T-cell (primary cell): ENCODE measurements around the gene SMARCC1. TPM values are rescaled to one million over a fixed set of nuclear protein-coding genes. Genes with fewer than 3 reads are reported as not detected.

Source experiments
- ATAC-seq, 4 experiments: fragments of 200-7000 bp in 3 of 4; fragments of 150-1000 bp in 1 of 4; cut with Tn5 transposase; replicated peaks in 1 of 4; 1 replicate in 3 of 4; 2 replicates in 1 of 4; pipeline ENCODE4 v1.10.0; 2021; ENCODE audit warnings: moderate library complexity in 3 of 4, mild to moderate bottlenecking in 2 of 4, moderate number of reproducible peaks in 1 of 4
- CTCF ChIA-PET, 2 donors: fragments of 300-600 bp; sonication (Branson Sonifier 250); formaldehyde crosslinking; loops; one replicate each; lab custom pipeline; 2022; ENCODE audit warnings: antibody characterized with exemption in 2 of 2; lab: Charles Lee
- POLR2A ChIA-PET, 2 donors: fragments of 300-600 bp; sonication (Branson Sonifier 250); formaldehyde crosslinking; loops; one replicate each; lab custom pipeline; 2022; ENCODE audit warnings: antibody characterized with exemption in 2 of 2; lab: Charles Lee
- DNase-seq, 35 experiments: peaks; one replicate each; pipeline versions ENCODE4 v3.0.0 to v3.0.0-alpha.2; 2013 to 2023
- H3K27ac ChIP-seq: one replicate; pipeline ENCODE4 v1.5.1; 2013; ENCODE audit warnings: low read length
- H3K27me3 ChIP-seq, 2 experiments: replicated peaks in 1 of 2; 1 replicate in 1 of 2; 2 replicates in 1 of 2; pipeline versions ENCODE4 v1.6.1 to v1.7.0; 2013; ENCODE audit warnings: low read length in 1 of 2, mixed read lengths in 1 of 2; ENCODE audit not compliant: control insufficient read depth in 2 of 2, insufficient read depth in 2 of 2; ENCODE audit errors: extremely low read depth in 1 of 2
- H3K36me3 ChIP-seq, 2 donors: 1 replicate in 1 of 2; 2 replicates in 1 of 2; pipeline versions ENCODE4 v1.6.1 to v1.7.0; 2013; ENCODE audit warnings: low read length in 1 of 2; ENCODE audit not compliant: control insufficient read depth in 2 of 2, insufficient read depth in 1 of 2; ENCODE audit errors: extremely low read depth in 1 of 2
- H3K4me1 ChIP-seq, 2 experiments: 1 replicate in 1 of 2; 2 replicates in 1 of 2; pipeline versions ENCODE4 v1.6.1 to v1.7.0; 2013; ENCODE audit warnings: low read length in 2 of 2, mixed read lengths in 1 of 2; ENCODE audit not compliant: insufficient read depth in 2 of 2, control insufficient read depth in 1 of 2; ENCODE audit errors: extremely low read depth in 1 of 2
- H3K4me3 ChIP-seq, 2 donors: 1 replicate in 1 of 2; 2 replicates in 1 of 2; pipeline versions ENCODE4 v1.5.1 to v1.7.0; 2013; ENCODE audit warnings: mild to moderate bottlenecking in 2 of 2, low read length in 1 of 2, moderate library complexity in 1 of 2; ENCODE audit not compliant: control insufficient read depth in 1 of 2; ENCODE audit errors: extremely low read depth in 1 of 2
- H3K9me3 ChIP-seq: 2 replicates; pipeline ENCODE4 v1.7.0; 2013
- H3K27ac Mint-ChIP-seq, 2 donors: one replicate each; pipeline ENCODE4 v1.8.0; 2020 to 2021; ENCODE audit warnings: mild to moderate bottlenecking in 2 of 2, mixed read lengths in 2 of 2
- H3K27me3 Mint-ChIP-seq, 2 donors: one replicate each; pipeline ENCODE4 v1.8.0; 2021 to 2022; ENCODE audit warnings: mixed read lengths in 2 of 2
- H3K36me3 Mint-ChIP-seq: one replicate; pipeline ENCODE4 v1.8.0; 2021; ENCODE audit warnings: mixed read lengths
- H3K4me1 Mint-ChIP-seq, 3 donors: one replicate each; pipeline ENCODE4 v1.8.0; 2020 to 2022; ENCODE audit warnings: mixed read lengths in 3 of 3, mild to moderate bottlenecking in 1 of 3
- H3K4me3 Mint-ChIP-seq, 3 donors: one replicate each; pipeline ENCODE4 v1.8.0; 2020 to 2022; ENCODE audit warnings: mild to moderate bottlenecking in 3 of 3, mixed read lengths in 3 of 3, moderate library complexity in 3 of 3
- H3K9me3 Mint-ChIP-seq, 3 donors: one replicate each; pipeline ENCODE4 v1.8.0; 2020 to 2022; ENCODE audit warnings: mixed read lengths in 3 of 3
- WGBS: methylation state at CpG from one replicate; pipeline ENCODE4 v1.1.5; 2013; ENCODE audit warnings: missing lambda C conversion rate; ENCODE audit not compliant: insufficient coverage; 5-methylcytosine and 5-hydroxymethylcytosine counted together
- total RNA-seq, 35 experiments: library from RNA in 6 of 35; stranded (reverse) in 6 of 35; fragments of 120-200 nt in 1 of 35; gene quantifications; one replicate each; pipeline versions ENCODE4 v1.2.1 to v1.2.4 and lab custom pipeline; 2013 to 2026

The SMARCC1 gene
- total RNA-seq, 5 donors from 2014 or later (not counting 1 experiment from before 2014, with no cell fraction given) = 88.9 to 99.3 (median 92.4) TPM

DNA sequence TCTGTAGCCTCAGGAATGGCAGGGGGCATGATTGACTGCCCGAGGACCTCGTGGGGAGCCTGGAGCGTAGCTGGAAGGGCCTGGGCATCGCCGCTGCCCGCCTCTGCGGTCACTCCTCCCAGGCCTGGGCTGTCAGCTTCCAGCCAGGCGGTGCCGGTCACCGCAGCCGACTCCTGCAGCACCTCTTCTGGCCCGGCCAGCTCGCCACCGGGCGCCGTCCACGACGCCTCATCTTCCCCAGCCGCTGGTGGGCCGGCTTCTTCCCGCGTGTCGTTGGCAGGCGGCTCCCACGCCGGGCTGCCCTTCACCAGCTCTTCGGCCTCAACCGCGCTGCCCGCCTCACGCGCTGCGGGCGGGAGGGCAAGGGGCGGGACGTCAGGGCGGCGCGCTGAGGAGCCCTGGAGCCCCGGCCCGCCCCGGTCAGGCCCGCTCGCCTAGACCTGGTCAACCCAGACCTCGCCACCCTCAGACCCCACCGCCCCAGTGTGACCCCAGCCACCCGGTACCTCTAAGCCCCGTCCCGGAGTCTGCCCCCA is 204.0 kb downstream of the SMARCC1 start:
- peak overlapping the region; percentile 59 to 65 (median 60) for H3K4me3 Mint-ChIP-seq
- Histone ChIP-seq H3K4me3 (peak overlapping the region; percentile 27 to 53), H3K36me3 (no peaks in the 10 kb centered on the region), H3K27ac (no peak overlapping the region), H3K9me3 (no peaks in the 10 kb centered on the region), H3K27me3 (peaks cover 8 to 40% of the 10 kb centered on the region in 2 experiments), H3K4me1 (peaks cover 0 to 17% of the 10 kb centered on the region in 2 experiments)
- 8% methylated on average over 44 of the region's 49 CpGs for WGBS
- no peak for DNase-seq
- H3K9me3 Mint-ChIP-seq = no peaks in the 10 kb centered on the region
- POLR2A ChIA-PET = no interaction called here
- H3K27me3 Mint-ChIP-seq = peaks cover 8 to 25% of the 10 kb centered on the region in 2 donors
- H3K36me3 Mint-ChIP-seq = no peaks in the 10 kb centered on the region
- H3K27ac Mint-ChIP-seq = no peak overlapping the region
- peak in 3 of 4 experiments; percentile 11 to 25 (median 23) for ATAC-seq
- CTCF ChIA-PET = no interaction called here
- H3K4me1 Mint-ChIP-seq = peaks cover 0 to 2% (median 0%) of the 10 kb centered on the region in 3 donors

DNA sequence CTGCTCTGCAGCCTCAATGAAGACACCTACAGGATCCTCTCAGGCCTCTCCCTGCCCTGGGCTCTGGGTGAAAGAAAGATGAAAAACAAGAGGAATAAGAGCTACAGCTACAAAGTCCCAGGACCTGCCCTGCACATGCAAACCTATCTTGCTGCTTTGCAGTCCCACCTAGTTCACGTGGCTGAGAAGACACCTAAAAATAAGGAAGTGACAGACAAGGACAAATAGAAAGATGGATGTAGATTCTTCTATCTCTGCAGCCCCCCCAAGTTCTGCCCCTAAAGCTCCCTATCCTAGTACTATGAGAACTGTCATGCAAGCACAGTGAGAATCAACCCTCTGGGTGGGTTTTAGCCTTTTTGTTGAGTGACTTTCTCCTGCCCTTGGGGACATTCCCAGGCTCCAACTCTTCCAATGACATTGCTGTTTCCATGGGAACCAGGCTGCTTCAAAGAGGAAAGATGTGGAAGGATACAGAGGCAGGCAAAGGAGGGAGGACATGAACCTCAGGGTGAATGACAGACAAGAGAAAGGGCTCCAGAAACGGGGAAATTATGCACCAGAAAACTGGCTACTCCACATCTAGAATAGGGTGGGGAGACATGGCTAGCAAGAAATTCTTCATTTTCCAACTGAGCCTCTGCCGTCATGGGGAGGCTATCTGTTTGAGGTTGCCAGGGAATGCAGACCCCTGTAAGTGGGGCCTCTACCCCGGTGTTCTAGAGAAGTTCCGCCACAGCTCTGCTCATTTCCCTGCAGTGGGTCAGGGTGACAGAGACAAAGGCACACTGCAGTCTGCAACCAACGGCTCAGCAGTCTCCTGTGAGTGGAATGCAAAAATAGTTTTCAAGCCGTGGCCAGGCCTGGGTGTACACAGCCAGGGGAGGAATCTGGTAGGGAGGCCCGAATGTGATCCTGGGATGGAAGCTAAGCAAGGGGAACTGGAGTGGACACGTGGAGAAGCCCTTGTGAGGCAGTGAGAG is 208.2 kb downstream of the SMARCC1 start:
- no peaks in the 10 kb centered on the region for H3K36me3 ChIP-seq
- Mint-ChIP-seq H3K36me3 (no peaks in the 10 kb centered on the region), H3K27me3 (peaks cover 11 to 30% of the 10 kb centered on the region in 2 donors), H3K9me3 (no peaks in the 10 kb centered on the region), H3K4me1 (no peaks in the 10 kb centered on the region), H3K4me3 (no peak overlapping the region), H3K27ac (no peak overlapping the region)
- ChIA-PET CTCF (no interaction called here), POLR2A (no interaction called here)
- no peak overlapping the region for H3K27ac ChIP-seq
- no peak for DNase-seq
- H3K4me1 ChIP-seq = peaks cover 0 to 9% of the 10 kb centered on the region in 2 experiments
- WGBS = 83% methylated on average over 6 of the region's 9 CpGs
- H3K9me3 ChIP-seq = no peaks in the 10 kb centered on the region
- H3K4me3 ChIP-seq = no peak overlapping the region
- peaks cover 0 to 32% of the 10 kb centered on the region in 2 experiments for H3K27me3 ChIP-seq
- no peak for ATAC-seq

DNA sequence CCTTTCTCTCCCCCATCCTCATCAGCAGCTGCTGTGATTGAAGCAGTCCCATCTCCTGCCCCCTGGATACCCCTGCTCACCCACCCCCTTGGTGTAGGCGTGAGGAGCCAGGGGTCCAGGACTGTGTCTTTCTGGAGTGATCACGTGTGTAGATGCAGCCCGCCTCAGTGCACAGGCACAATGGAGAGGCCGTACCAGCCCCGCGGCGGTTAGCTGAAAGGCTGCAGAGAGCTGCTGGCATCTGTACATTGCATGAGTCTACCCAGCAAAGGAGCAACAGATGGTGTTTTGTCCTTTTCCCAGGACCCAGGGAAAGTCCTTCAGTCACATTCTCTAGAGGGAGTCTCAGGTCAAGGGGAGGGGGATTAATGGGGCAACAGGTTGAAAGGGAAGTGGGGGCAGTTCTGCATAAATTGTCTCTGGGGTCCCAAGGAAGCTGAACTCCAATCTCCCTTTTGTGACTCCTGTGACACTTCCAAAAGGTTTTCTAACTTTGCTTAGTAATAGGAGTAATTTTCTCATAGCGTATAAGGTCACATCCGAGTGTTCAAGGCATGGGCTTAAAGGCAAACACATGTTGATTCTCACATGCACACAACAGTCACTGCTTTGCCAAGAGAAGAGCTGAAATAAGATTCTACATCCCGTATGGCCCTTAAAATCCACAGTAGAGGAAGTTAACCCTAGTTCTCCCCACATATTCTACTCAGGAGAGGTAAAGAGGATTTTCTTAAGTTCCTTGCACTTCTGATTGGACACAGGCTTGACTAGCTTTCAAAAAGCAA is 210.1 kb downstream of the SMARCC1 start:
- no peak for DNase-seq
- H3K9me3 Mint-ChIP-seq = no peaks in the 10 kb centered on the region
- no peak for ATAC-seq
- no peak overlapping the region for H3K4me3 Mint-ChIP-seq
- CTCF ChIA-PET = no interaction called here
- H3K27ac Mint-ChIP-seq = no peak overlapping the region
- H3K27me3 ChIP-seq = peaks cover 0 to 22% of the 10 kb centered on the region in 2 experiments
- H3K4me3 ChIP-seq = no peak overlapping the region
- peaks cover 11 to 26% of the 10 kb centered on the region in 2 donors for H3K27me3 Mint-ChIP-seq
- H3K36me3 Mint-ChIP-seq = no peaks in the 10 kb centered on the region
- no peaks in the 10 kb centered on the region for H3K9me3 ChIP-seq
- POLR2A ChIA-PET = no interaction called here
- no peaks in the 10 kb centered on the region for H3K36me3 ChIP-seq
- 83% methylated on average over 2 of the region's 10 CpGs for WGBS
- H3K4me1 ChIP-seq = no peaks in the 10 kb centered on the region
- no peaks in the 10 kb centered on the region for H3K4me1 Mint-ChIP-seq
- H3K27ac ChIP-seq = no peak overlapping the region

DNA sequence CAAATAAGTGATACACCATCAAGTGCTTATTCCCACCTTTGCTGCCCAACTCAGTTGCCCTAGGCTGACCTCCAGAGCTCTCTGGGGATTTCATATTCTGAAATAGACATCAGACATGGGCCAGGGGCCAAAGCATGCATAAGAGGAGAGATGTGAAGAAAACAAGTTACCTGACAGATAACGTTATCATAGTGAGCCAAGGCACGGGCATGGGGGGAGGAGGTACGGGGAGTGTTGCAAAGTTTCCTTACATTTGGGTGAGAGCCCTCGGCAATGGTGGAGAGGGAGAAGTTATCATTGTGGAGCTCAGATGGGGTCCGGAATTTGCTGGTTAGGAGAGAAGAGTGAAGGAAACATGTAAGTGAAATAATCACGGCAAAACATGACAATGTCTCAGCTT is 212.8 kb downstream of the SMARCC1 start:
- ATAC-seq = no peak
- no peaks in the 10 kb centered on the region for H3K4me1 ChIP-seq
- peaks cover 0 to 12% of the 10 kb centered on the region in 2 experiments for H3K27me3 ChIP-seq
- H3K4me3 Mint-ChIP-seq = no peak overlapping the region
- no peaks in the 10 kb centered on the region for H3K36me3 Mint-ChIP-seq
- POLR2A ChIA-PET = no interaction called here
- H3K27me3 Mint-ChIP-seq = peaks cover 14 to 18% of the 10 kb centered on the region in 2 donors
- DNase-seq = no peak
- 93% methylated on average over 6 of the region's 6 CpGs for WGBS
- no peak overlapping the region for H3K4me3 ChIP-seq
- no peaks in the 10 kb centered on the region for H3K9me3 Mint-ChIP-seq
- no peaks in the 10 kb centered on the region for H3K36me3 ChIP-seq
- H3K9me3 ChIP-seq = no peaks in the 10 kb centered on the region
- no peak overlapping the region for H3K27ac ChIP-seq
- H3K27ac Mint-ChIP-seq = no peak overlapping the region
- CTCF ChIA-PET = no interaction called here
- H3K4me1 Mint-ChIP-seq = no peaks in the 10 kb centered on the region

DNA sequence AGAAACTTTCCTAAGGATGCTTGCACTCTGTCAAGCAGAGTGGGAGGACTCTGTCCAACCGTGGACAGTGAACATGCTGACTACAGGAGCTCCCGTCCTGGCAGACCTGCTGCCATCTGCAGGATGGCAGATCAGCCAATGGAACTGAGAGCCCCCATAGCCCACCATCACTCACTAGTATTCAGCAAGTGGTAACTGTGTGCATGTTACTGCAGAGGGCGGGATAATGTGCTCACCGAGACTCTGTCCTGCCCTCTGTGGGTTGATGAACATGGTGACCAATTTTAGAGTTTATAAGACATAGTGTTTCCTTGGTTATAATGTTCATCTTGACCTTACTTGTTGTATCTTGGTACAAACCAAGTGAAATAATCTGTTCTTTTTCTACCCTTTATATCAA is 214.5 kb downstream of the SMARCC1 start:
- WGBS = no CpG with 5 or more reads among the region's 4 CpGs
- no peaks in the 10 kb centered on the region for H3K9me3 Mint-ChIP-seq
- ChIA-PET POLR2A (no interaction called here), CTCF (no interaction called here)
- Histone ChIP-seq H3K36me3 (no peaks in the 10 kb centered on the region), H3K27me3 (peaks cover 0 to 4% of the 10 kb centered on the region in 2 experiments), H3K27ac (no peak overlapping the region), H3K4me3 (no peak overlapping the region), H3K9me3 (no peaks in the 10 kb centered on the region), H3K4me1 (no peaks in the 10 kb centered on the region)
- DNase-seq (no peak), ATAC-seq (no peak)
- peaks cover 8 to 10% of the 10 kb centered on the region in 2 donors for H3K27me3 Mint-ChIP-seq
- no peaks in the 10 kb centered on the region for H3K36me3 Mint-ChIP-seq
- no peak overlapping the region for H3K4me3 Mint-ChIP-seq
- H3K27ac Mint-ChIP-seq = no peak overlapping the region
- no peaks in the 10 kb centered on the region for H3K4me1 Mint-ChIP-seq

DNA sequence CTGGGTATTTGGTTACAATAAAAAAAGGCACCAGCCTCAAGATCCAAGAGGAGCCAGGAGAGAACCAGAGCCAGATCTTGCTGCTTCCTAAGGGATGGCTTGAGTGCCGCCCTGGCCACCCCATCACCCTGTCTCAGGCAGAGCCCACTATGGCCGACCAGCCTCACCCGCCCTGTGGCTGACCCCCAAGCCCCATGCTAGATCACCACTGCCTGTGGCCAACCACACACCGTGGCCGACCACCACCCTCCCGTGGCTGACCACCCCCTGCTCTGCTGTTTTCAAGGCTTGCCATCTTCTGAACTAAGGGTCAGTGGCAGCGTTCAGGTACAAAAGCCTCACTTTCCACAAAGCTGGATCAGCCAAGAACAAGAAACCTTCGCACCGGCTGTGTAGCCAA is 215.0 kb downstream of the SMARCC1 start:
- H3K4me3 Mint-ChIP-seq = no peak overlapping the region
- H3K27ac Mint-ChIP-seq = no peak overlapping the region

More for the DNA sequence above, 215.0 kb downstream of the SMARCC1 start:
- no peak for ATAC-seq
- no peaks in the 10 kb centered on the region for H3K9me3 ChIP-seq
- WGBS = 81% methylated on average over 7 of the region's 9 CpGs
- ChIA-PET POLR2A (no interaction called here), CTCF (no interaction called here)
- H3K27ac ChIP-seq = no peak overlapping the region
- DNase-seq = no peak
- H3K4me1 ChIP-seq = no peaks in the 10 kb centered on the region
- H3K36me3 ChIP-seq = no peaks in the 10 kb centered on the region
- Mint-ChIP-seq H3K4me1 (no peaks in the 10 kb centered on the region), H3K9me3 (no peaks in the 10 kb centered on the region), H3K36me3 (no peaks in the 10 kb centered on the region), H3K27me3 (peaks cover 6 to 8% of the 10 kb centered on the region in 2 donors)
- H3K4me3 ChIP-seq = no peak overlapping the region
- H3K27me3 ChIP-seq = peaks cover 0 to 2% of the 10 kb centered on the region in 2 experiments
